A673 (cell line): Measurements from ENCODE around the gene FASTKD3. TPM values are rescaled to one million over a fixed set of nuclear protein-coding genes. Genes with fewer than 3 reads are reported as not detected.
A peak's percentile ranks its signal among the peaks of the same experiment; 100 is the strongest.

Source experiments
- BruUV-seq: library from RNA; stranded (reverse); fragments of 400-500 nt; replicated peaks from 2 replicates; lab custom pipeline; 2021; lab: Mats Ljungman, UMichigan
- CTCF ChIA-PET: fragments of 300-600 bp; sonication (Branson Sonifier 250); formaldehyde crosslinking; loops from one replicate; lab custom pipeline; 2022; ENCODE audit warnings: antibody characterized with exemption; lab: Charles Lee
- POLR2A ChIA-PET: fragments of 300-600 bp; sonication (Branson Sonifier 250); formaldehyde crosslinking; loops from one replicate; lab custom pipeline; 2022; ENCODE audit warnings: antibody characterized with exemption; ENCODE audit not compliant: low non-redundant PET; lab: Charles Lee
- DNase-seq: peaks from one replicate; pipeline ENCODE4 v3.0.0-alpha.2; 2015; ENCODE audit warnings: low spot score
- H3K27ac ChIP-seq: fragments of 200-600 bp; sonication (generic); 2 replicates; pipeline ENCODE4 v1.5.1; 2016; ENCODE audit warnings: mixed run types, low read depth, mild to moderate bottlenecking, mixed read lengths, antibody characterized with exemption, low read length; ENCODE audit not compliant: poor library complexity, severe bottlenecking
- H3K27me3 ChIP-seq: fragments of 200-600 bp; sonication (generic); replicated peaks from 2 replicates; pipeline ENCODE4 v1.6.1; 2017; ENCODE audit warnings: mixed run types, low read depth, mild to moderate bottlenecking, mixed read lengths, antibody characterized with exemption, low read length; ENCODE audit not compliant: insufficient read depth, poor library complexity
- H3K36me3 ChIP-seq: fragments of 200-600 bp; sonication (generic); 2 replicates; pipeline ENCODE4 v1.6.1; 2016; ENCODE audit warnings: mixed run types, mild to moderate bottlenecking, mixed read lengths, antibody characterized with exemption, low read length; ENCODE audit not compliant: insufficient read depth, poor library complexity, severe bottlenecking
- H3K4me1 ChIP-seq: fragments of 200-600 bp; sonication (generic); 2 replicates; pipeline ENCODE4 v1.6.1; 2017; ENCODE audit warnings: mixed run types, mild to moderate bottlenecking, mixed read lengths, antibody characterized with exemption, low read length; ENCODE audit not compliant: insufficient read depth, poor library complexity, severe bottlenecking
- H3K4me3 ChIP-seq: fragments of 200-600 bp; sonication (generic); 2 replicates; pipeline ENCODE4 v1.5.1; 2016; ENCODE audit warnings: low read depth, mixed run types, mild to moderate bottlenecking, mixed read lengths, low read length; ENCODE audit not compliant: poor library complexity, severe bottlenecking
- H3K9me3 ChIP-seq: fragments of 200-600 bp; sonication (generic); 2 replicates; pipeline ENCODE4 v1.6.1; 2016; ENCODE audit warnings: mixed run types, low read depth, mild to moderate bottlenecking, mixed read lengths, antibody characterized with exemption, low read length; ENCODE audit not compliant: poor library complexity, severe bottlenecking
- EZH2 ChIP-seq: fragments of 200-600 bp; sonication (generic); IDR thresholded peaks from 2 replicates; pipeline ENCODE4 v1.6.1; 2017; ENCODE audit warnings: borderline replicate concordance, low read depth, mild to moderate bottlenecking, mixed read lengths, antibody characterized with exemption, low read length; ENCODE audit not compliant: poor library complexity, severe bottlenecking
- intact Hi-C: fragments of 100-400 bp; cut with micrococcal nuclease; formaldehyde crosslinking; loops from one replicate; pipeline ENCODE4 v1.10.0; 2022; ENCODE audit not compliant: unreplicated experiment
- total RNA-seq: library from RNA; stranded (reverse); gene quantifications from 2 replicates; pipeline ENCODE4 v1.2.3, GENCODE V29; 2021
- TF ChIP-seq, protein P1 (sequence below): fragments of 300-800, 200-600 bp; sonication (generic); conservative IDR thresholded peaks from 2 replicates; pipeline ENCODE4 v1.5.1; 2017; ENCODE audit warnings: low read depth, mild to moderate bottlenecking, antibody characterized with exemption, low read length, moderate library complexity, mixed read lengths

The FASTKD3 gene
- total RNA-seq, 1 experiment from 2014 or later: 16.8 TPM

DNA sequence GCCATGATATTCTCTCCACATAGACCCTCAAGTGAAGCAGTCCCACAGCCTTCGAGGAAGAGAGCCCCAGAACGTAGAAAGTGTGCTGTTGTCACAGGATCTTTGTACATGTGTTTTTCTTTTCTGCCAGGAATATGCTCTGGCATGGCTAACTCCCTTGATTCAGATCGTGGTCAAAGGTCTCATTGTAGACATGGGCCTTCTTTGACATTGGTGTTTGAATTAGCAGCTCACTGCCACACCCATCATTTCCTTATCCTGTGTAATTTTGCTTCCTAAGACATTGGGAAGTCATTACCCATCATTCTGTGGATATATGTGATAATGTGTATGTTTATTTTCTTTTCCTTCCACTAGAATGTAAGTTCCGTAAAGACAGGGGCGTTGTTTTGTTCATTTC lies 25.6 kb upstream of the FASTKD3 start:
- DNase-seq: no peak
- no peak for TF ChIP-seq EZH2
- TF ChIP-seq, protein P1, sequence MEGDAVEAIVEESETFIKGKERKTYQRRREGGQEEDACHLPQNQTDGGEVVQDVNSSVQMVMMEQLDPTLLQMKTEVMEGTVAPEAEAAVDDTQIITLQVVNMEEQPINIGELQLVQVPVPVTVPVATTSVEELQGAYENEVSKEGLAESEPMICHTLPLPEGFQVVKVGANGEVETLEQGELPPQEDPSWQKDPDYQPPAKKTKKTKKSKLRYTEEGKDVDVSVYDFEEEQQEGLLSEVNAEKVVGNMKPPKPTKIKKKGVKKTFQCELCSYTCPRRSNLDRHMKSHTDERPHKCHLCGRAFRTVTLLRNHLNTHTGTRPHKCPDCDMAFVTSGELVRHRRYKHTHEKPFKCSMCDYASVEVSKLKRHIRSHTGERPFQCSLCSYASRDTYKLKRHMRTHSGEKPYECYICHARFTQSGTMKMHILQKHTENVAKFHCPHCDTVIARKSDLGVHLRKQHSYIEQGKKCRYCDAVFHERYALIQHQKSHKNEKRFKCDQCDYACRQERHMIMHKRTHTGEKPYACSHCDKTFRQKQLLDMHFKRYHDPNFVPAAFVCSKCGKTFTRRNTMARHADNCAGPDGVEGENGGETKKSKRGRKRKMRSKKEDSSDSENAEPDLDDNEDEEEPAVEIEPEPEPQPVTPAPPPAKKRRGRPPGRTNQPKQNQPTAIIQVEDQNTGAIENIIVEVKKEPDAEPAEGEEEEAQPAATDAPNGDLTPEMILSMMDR: no peak
- Histone ChIP-seq H3K27me3 (no peaks in the 10 kb centered on the region), H3K4me3 (no peak overlapping the region), H3K4me1 (no peaks in the 10 kb centered on the region), H3K36me3 (peaks cover 85% of the 10 kb centered on the region), H3K27ac (no peak overlapping the region), H3K9me3 (no peaks in the 10 kb centered on the region)
- POLR2A ChIA-PET: no interaction called here
- BruUV-seq: no TSS peak
- intact Hi-C loops: no loop called here
- CTCF ChIA-PET: no interaction called here

DNA sequence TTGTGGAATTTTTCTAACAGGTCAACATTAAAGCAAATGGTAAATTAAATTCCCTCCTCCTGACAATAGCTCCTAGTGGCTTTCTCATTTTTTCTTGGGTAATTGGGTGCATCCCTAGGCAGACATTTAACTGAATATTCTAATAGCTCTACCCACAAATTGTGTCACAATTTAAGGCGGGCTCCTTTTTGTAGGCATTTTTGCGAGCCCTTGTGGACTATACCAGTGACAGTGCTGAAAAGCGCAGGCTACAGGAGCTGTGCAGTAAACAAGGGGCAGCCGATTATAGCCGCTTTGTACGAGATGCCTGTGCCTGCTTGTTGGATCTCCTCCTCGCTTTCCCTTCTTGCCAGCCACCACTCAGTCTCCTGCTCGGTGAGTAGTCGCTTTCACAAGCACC lies 20.1 kb upstream of the FASTKD3 start:
- Histone ChIP-seq H3K27me3 (no peaks in the 10 kb centered on the region), H3K9me3 (no peaks in the 10 kb centered on the region), H3K36me3 (peaks cover 80% of the 10 kb centered on the region), H3K27ac (no peak overlapping the region), H3K4me3 (no peak overlapping the region), H3K4me1 (no peaks in the 10 kb centered on the region)
- intact Hi-C loops: no loop called here
- no TSS peak for BruUV-seq
- DNase-seq: no peak
- TF ChIP-seq, protein P1: no peak
- no peak for TF ChIP-seq EZH2
- ChIA-PET POLR2A (no interaction called here), CTCF (no interaction called here)

DNA sequence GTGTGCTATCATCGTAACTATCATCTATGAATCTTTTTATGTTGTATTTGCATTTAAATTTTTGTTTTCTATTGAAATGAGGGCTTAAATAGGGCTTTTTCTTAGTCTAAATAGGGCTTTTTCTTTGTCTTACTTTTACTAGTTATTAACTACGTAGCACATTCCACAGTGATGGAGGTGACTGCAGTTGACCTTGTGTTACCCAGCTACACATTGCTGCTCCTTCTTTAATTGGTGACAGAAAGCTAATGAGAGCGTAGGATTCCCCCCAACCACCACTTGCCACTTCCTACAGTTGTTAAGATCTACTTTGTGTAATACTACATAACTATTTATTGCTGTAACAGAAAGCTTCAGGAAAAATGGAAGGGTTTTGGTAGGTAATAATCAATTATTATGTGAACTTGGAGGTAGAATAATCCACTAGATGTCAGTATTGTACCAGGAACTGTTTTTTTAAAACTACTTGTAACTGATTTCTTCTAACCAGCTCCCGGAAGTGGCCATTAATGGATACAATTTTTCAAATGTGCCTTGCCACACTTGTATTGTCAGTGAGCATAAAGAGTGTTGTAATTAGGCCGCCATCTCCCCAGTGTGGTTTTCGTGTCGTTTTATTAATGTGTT lies 18.1 kb upstream of the FASTKD3 start:
- POLR2A ChIA-PET: no interaction called here
- CTCF ChIA-PET: interaction anchor here (1.1 kb wide), 3 partner anchors 10 to 31 kb away, joined by 3 read pairs; no protein-coding TSS in a partner anchor
- H3K4me3 ChIP-seq: no peak overlapping the region
- H3K4me1 ChIP-seq: peaks cover 9% of the 10 kb centered on the region
- no peaks in the 10 kb centered on the region for H3K27me3 ChIP-seq
- intact Hi-C loops: no loop called here
- H3K36me3 ChIP-seq: peaks cover 79% of the 10 kb centered on the region
- DNase-seq: peak; percentile 70
- no peak overlapping the region for H3K27ac ChIP-seq
- TF ChIP-seq, protein P1: peak; percentile 66
- TF ChIP-seq EZH2: no peak
- no TSS peak for BruUV-seq
- no peaks in the 10 kb centered on the region for H3K9me3 ChIP-seq
